A673 (cell line): ENCODE measurements around the gene UVRAG. TPM values are rescaled to one million over a fixed set of nuclear protein-coding genes. Genes with fewer than 3 reads are reported as not detected.

Experiments used
- BruUV-seq: library from RNA; stranded (reverse); fragments of 400-500 nt; replicated peaks from 2 replicates; lab custom pipeline; 2021; lab: Mats Ljungman, UMichigan
- CTCF ChIA-PET: fragments of 300-600 bp; sonication (Branson Sonifier 250); formaldehyde crosslinking; loops from one replicate; lab custom pipeline; 2022; ENCODE audit warnings: antibody characterized with exemption; lab: Charles Lee
- POLR2A ChIA-PET: fragments of 300-600 bp; sonication (Branson Sonifier 250); formaldehyde crosslinking; loops from one replicate; lab custom pipeline; 2022; ENCODE audit warnings: antibody characterized with exemption; ENCODE audit not compliant: low non-redundant PET; lab: Charles Lee
- DNase-seq: peaks from one replicate; pipeline ENCODE4 v3.0.0-alpha.2; 2015; ENCODE audit warnings: low spot score
- H3K27ac ChIP-seq: fragments of 200-600 bp; sonication (generic); 2 replicates; pipeline ENCODE4 v1.5.1; 2016; ENCODE audit warnings: mixed run types, low read depth, mild to moderate bottlenecking, mixed read lengths, antibody characterized with exemption, low read length; ENCODE audit not compliant: poor library complexity, severe bottlenecking
- H3K27me3 ChIP-seq: fragments of 200-600 bp; sonication (generic); replicated peaks from 2 replicates; pipeline ENCODE4 v1.6.1; 2017; ENCODE audit warnings: mixed run types, low read depth, mild to moderate bottlenecking, mixed read lengths, antibody characterized with exemption, low read length; ENCODE audit not compliant: insufficient read depth, poor library complexity
- H3K36me3 ChIP-seq: fragments of 200-600 bp; sonication (generic); 2 replicates; pipeline ENCODE4 v1.6.1; 2016; ENCODE audit warnings: mixed run types, mild to moderate bottlenecking, mixed read lengths, antibody characterized with exemption, low read length; ENCODE audit not compliant: insufficient read depth, poor library complexity, severe bottlenecking
- H3K4me1 ChIP-seq: fragments of 200-600 bp; sonication (generic); 2 replicates; pipeline ENCODE4 v1.6.1; 2017; ENCODE audit warnings: mixed run types, mild to moderate bottlenecking, mixed read lengths, antibody characterized with exemption, low read length; ENCODE audit not compliant: insufficient read depth, poor library complexity, severe bottlenecking
- H3K4me3 ChIP-seq: fragments of 200-600 bp; sonication (generic); 2 replicates; pipeline ENCODE4 v1.5.1; 2016; ENCODE audit warnings: low read depth, mixed run types, mild to moderate bottlenecking, mixed read lengths, low read length; ENCODE audit not compliant: poor library complexity, severe bottlenecking
- H3K9me3 ChIP-seq: fragments of 200-600 bp; sonication (generic); 2 replicates; pipeline ENCODE4 v1.6.1; 2016; ENCODE audit warnings: mixed run types, low read depth, mild to moderate bottlenecking, mixed read lengths, antibody characterized with exemption, low read length; ENCODE audit not compliant: poor library complexity, severe bottlenecking
- CTCF ChIP-seq: fragments of 300-800, 200-600 bp; sonication (generic); conservative IDR thresholded peaks from 2 replicates; pipeline ENCODE4 v1.5.1; 2017; ENCODE audit warnings: low read depth, mild to moderate bottlenecking, antibody characterized with exemption, low read length, moderate library complexity, mixed read lengths
- EZH2 ChIP-seq: fragments of 200-600 bp; sonication (generic); IDR thresholded peaks from 2 replicates; pipeline ENCODE4 v1.6.1; 2017; ENCODE audit warnings: borderline replicate concordance, low read depth, mild to moderate bottlenecking, mixed read lengths, antibody characterized with exemption, low read length; ENCODE audit not compliant: poor library complexity, severe bottlenecking
- intact Hi-C: fragments of 100-400 bp; cut with micrococcal nuclease; formaldehyde crosslinking; loops from one replicate; pipeline ENCODE4 v1.10.0; 2022; ENCODE audit not compliant: unreplicated experiment
- total RNA-seq: library from RNA; stranded (reverse); gene quantifications from 2 replicates; pipeline ENCODE4 v1.2.3, GENCODE V29; 2021

The UVRAG gene
- total RNA-seq, 1 experiment from 2014 or later: 21.1 TPM

GRCh38 chr11:76035020-76035419 is 220.0 kb downstream of the UVRAG start:
- no peak overlapping the region for H3K27ac ChIP-seq
- ChIA-PET POLR2A (no interaction called here), CTCF (no interaction called here)
- intact Hi-C loops: no loop called here
- H3K27me3 ChIP-seq: no peaks in the 10 kb centered on the region
- no TSS peak for BruUV-seq
- no peak for TF ChIP-seq CTCF
- TF ChIP-seq EZH2: no peak
- no peak overlapping the region for H3K4me3 ChIP-seq
- no peaks in the 10 kb centered on the region for H3K9me3 ChIP-seq
- DNase-seq: no peak
- H3K36me3 ChIP-seq: no peaks in the 10 kb centered on the region
- H3K4me1 ChIP-seq: peaks cover 7% of the 10 kb centered on the region

GRCh38 chr11:76038608-76039007 is 223.6 kb downstream of the UVRAG start:
- TF ChIP-seq EZH2 (no peak), CTCF (no peak)
- DNase-seq: no peak
- Histone ChIP-seq H3K27ac (no peak overlapping the region), H3K4me1 (no peaks in the 10 kb centered on the region), H3K27me3 (no peaks in the 10 kb centered on the region), H3K9me3 (no peaks in the 10 kb centered on the region), H3K36me3 (no peaks in the 10 kb centered on the region), H3K4me3 (no peak overlapping the region)
- intact Hi-C loops: no loop called here
- ChIA-PET POLR2A (no interaction called here), CTCF (no interaction called here)
- no TSS peak for BruUV-seq

- Histone ChIP-seq H3K27ac (no peak overlapping the region), H3K4me1 (no peaks in the 10 kb centered on the region), H3K9me3 (no peaks in the 10 kb centered on the region), H3K4me3 (no peak overlapping the region), H3K36me3 (no peaks in the 10 kb centered on the region), H3K27me3 (no peaks in the 10 kb centered on the region)
- ChIA-PET POLR2A (no interaction called here), CTCF (no interaction called here)
- intact Hi-C loops: no loop called here
- no TSS peak for BruUV-seq
- no peak for DNase-seq
- TF ChIP-seq CTCF (no peak), EZH2 (no peak)
These were observed 226.2 kb downstream of the UVRAG start for GRCh38 chr11:76041208-76041607.
